ENCODE measurements around the gene PHF10.

PHF10 gene

GRCh38 chr6:169666441-169666840 lies 57.9 kb downstream of the PHF10 start:
- Histone ChIP-seq H3K9me3 (ENCODE audit: insufficient read depth, low read length, severe bottlenecking) (no peaks in the 10 kb centered on the region), H3K36me3 (ENCODE audit: insufficient read depth, low read length) (peaks cover 65% of the 10 kb centered on the region)
- no peak for DNase-seq

GRCh38 chr6:169665289-169665688 lies 59.0 kb downstream of the PHF10 start:
- Histone ChIP-seq H3K4me3 (ENCODE audit: low read depth in 1 of 2, low read length in 2 of 2) (no peak overlapping the region), H3K4me2 (ENCODE audit: insufficient read depth, low read length) (no peak overlapping the region), H3K9me3 (ENCODE audit: insufficient read depth, low read length, severe bottlenecking) (no peaks in the 10 kb centered on the region), H2AFZ (ENCODE audit: low read depth, low read length) (no peak overlapping the region), H4K20me1 (ENCODE audit: insufficient read depth, low read length) (no peaks in the 10 kb centered on the region; the same call in 1 of the 2 replicates), H3K4me1 (ENCODE audit: insufficient read depth, low read length) (no peaks in the 10 kb centered on the region), H3K27ac (ENCODE audit: low read length) (no peak overlapping the region), H3K36me3 (ENCODE audit: insufficient read depth, low read length) (peaks cover 59% of the 10 kb centered on the region), H3K9ac (ENCODE audit: low read depth, low read length) (no peak overlapping the region), H3K79me2 (ENCODE audit: insufficient read depth, low read length) (no peaks in the 10 kb centered on the region), H3K27me3 (ENCODE audit: insufficient read depth, low read length, poor library complexity) (no peaks in the 10 kb centered on the region)
- ATAC-seq (ENCODE audit: insufficient read depth, low read depth) (no peak), DNase-seq (no peak)
- TF ChIP-seq EZH2 (IDR thresholded peaks at IDR 0.05; ENCODE audit: borderline replicate concordance, low read depth, low read length, severe bottlenecking) (no peak), CTCF (IDR thresholded peaks at IDR 0.05; ENCODE audit: borderline replicate concordance, extremely low read depth, low read length, poor library complexity, severe bottlenecking) (no peak)

More at GRCh38 chr6:169666441-169666840, 57.9 kb downstream of the PHF10 start:
- no peak overlapping the region for H2AFZ ChIP-seq (ENCODE audit: low read depth, low read length)
- H3K4me2 ChIP-seq (ENCODE audit: insufficient read depth, low read length), result no peak overlapping the region
- ATAC-seq (ENCODE audit: insufficient read depth, low read depth), result no peak
- H3K27ac ChIP-seq (ENCODE audit: low read length), result no peak overlapping the region
- H4K20me1 ChIP-seq (ENCODE audit: insufficient read depth, low read length), result no peaks in the 10 kb centered on the region; the same call in 1 of the 2 replicates
- no peak overlapping the region for H3K9ac ChIP-seq (ENCODE audit: low read depth, low read length)
- TF ChIP-seq CTCF (IDR thresholded peaks at IDR 0.05; ENCODE audit: borderline replicate concordance, extremely low read depth, low read length, poor library complexity, severe bottlenecking) (no peak), EZH2 (IDR thresholded peaks at IDR 0.05; ENCODE audit: borderline replicate concordance, low read depth, low read length, severe bottlenecking) (no peak)
- H3K4me3 ChIP-seq (ENCODE audit: low read depth in 1 of 2, low read length in 2 of 2), result no peak overlapping the region
- no peaks in the 10 kb centered on the region for H3K79me2 ChIP-seq (ENCODE audit: insufficient read depth, low read length)
- H3K4me1 ChIP-seq (ENCODE audit: insufficient read depth, low read length), result no peaks in the 10 kb centered on the region
- no peaks in the 10 kb centered on the region for H3K27me3 ChIP-seq (ENCODE audit: insufficient read depth, low read length, poor library complexity)

- DNase-seq (no peak), ATAC-seq (ENCODE audit: insufficient read depth, low read depth) (no peak)
- Histone ChIP-seq H4K20me1 (ENCODE audit: insufficient read depth, low read length) (no peaks in the 10 kb centered on the region; the same call in 1 of the 2 replicates), H3K4me1 (ENCODE audit: insufficient read depth, low read length) (no peaks in the 10 kb centered on the region), H3K4me2 (ENCODE audit: insufficient read depth, low read length) (no peak overlapping the region), H3K36me3 (ENCODE audit: insufficient read depth, low read length) (peaks cover 63% of the 10 kb centered on the region), H3K27me3 (ENCODE audit: insufficient read depth, low read length, poor library complexity) (no peaks in the 10 kb centered on the region), H3K79me2 (ENCODE audit: insufficient read depth, low read length) (no peaks in the 10 kb centered on the region), H2AFZ (ENCODE audit: low read depth, low read length) (no peak overlapping the region), H3K4me3 (ENCODE audit: low read depth in 1 of 2, low read length in 2 of 2) (no peak overlapping the region), H3K9ac (ENCODE audit: low read depth, low read length) (no peak overlapping the region), H3K9me3 (ENCODE audit: insufficient read depth, low read length, severe bottlenecking) (no peaks in the 10 kb centered on the region), H3K27ac (ENCODE audit: low read length) (no peak overlapping the region)
- TF ChIP-seq EZH2 (IDR thresholded peaks at IDR 0.05; ENCODE audit: borderline replicate concordance, low read depth, low read length, severe bottlenecking), result no peak
- no peak for TF ChIP-seq CTCF (IDR thresholded peaks at IDR 0.05; ENCODE audit: borderline replicate concordance, extremely low read depth, low read length, poor library complexity, severe bottlenecking)
Measured at GRCh38 chr6:169664227-169664626, 60.1 kb downstream of the PHF10 start.

GRCh38 chr6:169663468-169663867 lies 60.8 kb downstream of the PHF10 start:
- no peak overlapping the region for H3K27ac ChIP-seq (ENCODE audit: low read length)
- H3K9ac ChIP-seq (ENCODE audit: low read depth, low read length), result no peak overlapping the region
- TF ChIP-seq EZH2 (IDR thresholded peaks at IDR 0.05; ENCODE audit: borderline replicate concordance, low read depth, low read length, severe bottlenecking), result no peak
- no peak for TF ChIP-seq CTCF (IDR thresholded peaks at IDR 0.05; ENCODE audit: borderline replicate concordance, extremely low read depth, low read length, poor library complexity, severe bottlenecking)
- DNase-seq (no peak), ATAC-seq (ENCODE audit: insufficient read depth, low read depth) (no peak)
- peaks cover 62% of the 10 kb centered on the region for H3K36me3 ChIP-seq (ENCODE audit: insufficient read depth, low read length)
- no peak overlapping the region for H3K4me2 ChIP-seq (ENCODE audit: insufficient read depth, low read length)
- H3K27me3 ChIP-seq (ENCODE audit: insufficient read depth, low read length, poor library complexity), result no peaks in the 10 kb centered on the region
- no peaks in the 10 kb centered on the region for H3K4me1 ChIP-seq (ENCODE audit: insufficient read depth, low read length)
- H3K79me2 ChIP-seq (ENCODE audit: insufficient read depth, low read length), result no peaks in the 10 kb centered on the region
- H3K9me3 ChIP-seq (ENCODE audit: insufficient read depth, low read length, severe bottlenecking), result no peaks in the 10 kb centered on the region
- no peaks in the 10 kb centered on the region; the same call in 1 of the 2 replicates for H4K20me1 ChIP-seq (ENCODE audit: insufficient read depth, low read length)
- no peak overlapping the region for H3K4me3 ChIP-seq (ENCODE audit: low read depth in 1 of 2, low read length in 2 of 2)
- H2AFZ ChIP-seq (ENCODE audit: low read depth, low read length), result no peak overlapping the region
